B cell (primary cell): Measurements from ENCODE around the gene MAN2A2.

Experiments used
- CTCF ChIP-seq: fragments of 200-600 bp; IDR thresholded peaks from one replicate; pipeline ENCODE4 v1.8.0; 2022; ENCODE audit warnings: antibody characterized with exemption, mild to moderate bottlenecking
- EZH2 ChIP-seq: IDR thresholded peaks from 2 replicates; pipeline ENCODE4 v1.6.1; 2012; ENCODE audit warnings: borderline replicate concordance, low read depth, mild to moderate bottlenecking, moderate library complexity, low read length; ENCODE audit not compliant: insufficient read depth, poor library complexity, severe bottlenecking

- no peak for TF ChIP-seq CTCF
- TF ChIP-seq EZH2, result no peak
Measured at GRCh38 chr15:90884719-90885431, 18.2 kb upstream of the MAN2A2 start.
